Panc1 (cell line): Measurements from ENCODE around the gene HECA.

Source experiments
- CTCF ChIP-seq: fragments of 450-650 bp; IDR thresholded peaks from 2 replicates; pipeline ENCODE4 v1.5.1; 2017; ENCODE audit warnings: mild to moderate bottlenecking
- SIN3A ChIP-seq: IDR thresholded peaks from 2 replicates; pipeline ENCODE4 v1.6.1; 2012; ENCODE audit warnings: low read depth, mild to moderate bottlenecking, low read length, moderate library complexity, borderline replicate concordance; ENCODE audit not compliant: insufficient read depth

GRCh38 chr6:139184047-139184446, 49.2 kb downstream of the HECA start:
- TF ChIP-seq CTCF (no peak), SIN3A (no peak)
